Right lobe of liver (tissue), 6 donors: ENCODE data around the gene SNX9. TPM values are rescaled to one million over a fixed set of nuclear protein-coding genes. Genes with fewer than 3 reads are reported as not detected.
"Not testable (repeated sequence)": the region's sequence is repeated elsewhere in the genome, so short reads cannot be mapped to it uniquely, and the experiment has no call there.

Experiments
- ATAC-seq, 4 donors: fragments of 200-7000 bp; cut with Tn5 transposase; one replicate each; pipeline ENCODE4 v1.9.1; 2020; ENCODE audit warnings: mild to moderate bottlenecking in 4 of 4, moderate library complexity in 4 of 4
- DNase-seq, 3 donors: peaks; one replicate each; pipeline ENCODE4 v3.0.0-alpha.2; 2020
- H3K27ac ChIP-seq, 3 donors: fragments of 200-600 bp; one replicate each; pipeline ENCODE4 v1.8.0; 2022
- H3K27me3 ChIP-seq, 2 donors: fragments of 200-600 bp; one replicate each; pipeline ENCODE4 v1.8.0; 2022
- H3K36me3 ChIP-seq, 4 donors: fragments of 200-600 bp; sonication (generic) in 1 of 4; one replicate each; pipeline versions ENCODE4 v1.5.1 to v1.8.0; 2017 to 2022; ENCODE audit warnings: control low read depth in 1 of 4
- H3K4me1 ChIP-seq, 4 donors: fragments of 200-600 bp; sonication (generic) in 1 of 4; one replicate each; pipeline versions ENCODE4 v1.5.1 to v1.8.0; 2017 to 2022; ENCODE audit warnings: control low read depth in 1 of 4
- H3K4me3 ChIP-seq, 3 donors: fragments of 200-600 bp; one replicate each; pipeline ENCODE4 v1.8.0; 2022
- H3K9me3 ChIP-seq, 4 donors: fragments of 200-600 bp; sonication (generic) in 1 of 4; one replicate each; pipeline versions ENCODE4 v1.5.1 to v1.8.0; 2017 to 2022; ENCODE audit warnings: control low read depth in 1 of 4
- CTCF ChIP-seq, 4 donors: fragments of 200-600 bp in 3 of 4; fragments of 450-650 bp in 1 of 4; IDR thresholded peaks; one replicate each; pipeline versions ENCODE4 v1.5.1 to v1.8.0; 2016 to 2022; ENCODE audit warnings: antibody characterized with exemption in 4 of 4, mild to moderate bottlenecking in 2 of 4
- POLR2A ChIP-seq: fragments of 450-650 bp; IDR thresholded peaks from one replicate; pipeline ENCODE4 v1.6.1; 2017; ENCODE audit warnings: antibody characterized with exemption, mild to moderate bottlenecking
- WGBS: methylation state at CpG from one replicate; pipeline ENCODE4 v1.1.6; 2018; ENCODE audit warnings: low coverage, low lambda C conversion rate; ENCODE audit not compliant: insufficient coverage; ENCODE audit errors: missing lambda C conversion rate; 5-methylcytosine and 5-hydroxymethylcytosine counted together
- intact Hi-C, 2 donors: fragments of 100-400 bp; cut with DNase I; formaldehyde crosslinking; loops; one replicate each; pipeline versions ENCODE4 v1.11.2 to v1.14.1; 2022
- total RNA-seq, 6 experiments: library from RNA; depleted of rRNA in 2 of 6; stranded (reverse); fragments of >200 nt in 2 of 6; fragmentation: NEBNext Ultra II Directional in 3 of 6; extraction: Animal tissue kit (Norgen Biotek cat#: 25700) in 3 of 6; gene quantifications; one replicate each; pipeline versions ENCODE4 v1.1.0 to v1.2.4, GENCODE V29; 2016 to 2023
- donor health status: DM: no; HTN: yes; CAD: no.
- donor health status: DM: no; HTN: no; CAD: no.
- donor health status: DM: no; HTN: no; CAD: no.
- donor health status: DM: no; HTN: yes; CAD: no.
- donor health status: DM: no; HTN: yes; CAD: no.

Gene SNX9
- total RNA-seq, 6 experiments from 2014 or later, result 24.6 to 38.0 (median 29.3) TPM

DNA sequence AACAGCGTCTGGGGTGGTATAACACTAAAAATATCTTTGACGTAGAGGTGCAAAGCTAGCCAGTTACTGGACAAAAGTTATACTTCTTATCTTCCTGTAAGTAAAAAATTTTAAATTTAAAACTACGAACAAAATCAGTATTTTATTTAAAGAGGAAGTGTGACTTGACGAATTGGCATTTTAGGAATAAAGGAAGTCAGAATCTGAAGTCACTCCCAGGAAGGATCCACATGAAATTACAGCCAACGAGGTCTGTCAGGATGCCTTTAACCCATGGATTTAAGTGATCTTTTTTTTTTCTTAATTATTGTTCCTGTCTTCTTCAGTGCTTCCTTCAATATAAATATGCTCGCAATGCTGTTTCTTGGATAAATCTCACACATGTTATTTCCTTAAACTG lies 27.2 kb upstream of the SNX9 start:
- intact Hi-C loops, result no loop called here
- Histone ChIP-seq H3K27ac (no peak overlapping the region), H3K27me3 (no peaks in the 10 kb centered on the region), H3K4me3 (no peak overlapping the region), H3K9me3 (no peaks in the 10 kb centered on the region), H3K4me1 (peaks cover 0 to 8% (median 3%) of the 10 kb centered on the region in 4 donors), H3K36me3 (no peaks in the 10 kb centered on the region)
- peak in 1 of 4 donors; percentile 16 for ATAC-seq
- TF ChIP-seq POLR2A (no peak), CTCF (IDR thresholded peaks at IDR 0.05) (no peak)
- DNase-seq, result no peak
- WGBS, result 50% methylated on average over 6 of the region's 6 CpGs

DNA sequence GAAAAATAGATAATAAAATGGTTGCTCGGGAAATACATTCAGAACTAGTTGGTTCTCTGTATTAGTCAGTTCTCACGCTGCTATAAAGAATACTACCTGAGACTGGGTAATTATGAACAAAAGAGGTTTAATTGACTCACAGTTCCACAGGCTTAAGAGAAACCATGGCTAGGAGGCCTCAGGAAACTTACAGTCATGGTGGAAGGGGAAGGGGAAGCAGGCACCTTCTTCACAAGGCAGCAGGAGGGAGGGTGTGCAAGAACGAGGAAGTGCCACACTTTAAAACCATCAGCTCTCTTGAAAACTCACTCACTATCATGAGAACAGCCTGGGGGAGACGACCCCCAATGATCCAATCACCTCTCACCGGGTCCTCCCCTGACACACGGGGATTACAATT lies 24.2 kb upstream of the SNX9 start:
- no peak for ATAC-seq
- DNase-seq, result no peak
- Histone ChIP-seq H3K4me1 (no peaks in the 10 kb centered on the region), H3K9me3 (no peaks in the 10 kb centered on the region), H3K27me3 (no peaks in the 10 kb centered on the region), H3K4me3 (no peak overlapping the region), H3K27ac (no peak overlapping the region), H3K36me3 (no peaks in the 10 kb centered on the region)
- TF ChIP-seq CTCF (IDR thresholded peaks at IDR 0.05) (no peak), POLR2A (no peak)
- intact Hi-C loops, result no loop called here
- 72% methylated on average over 5 of the region's 6 CpGs for WGBS

GRCh38 chr6:157799561-157799960 lies 23.5 kb upstream of the SNX9 start:
- H3K9me3 ChIP-seq, H3K4me1 ChIP-seq, ATAC-seq, H3K27ac ChIP-seq, DNase-seq, H3K27me3 ChIP-seq, intact Hi-C loops, H3K36me3 ChIP-seq, H3K4me3 ChIP-seq: not testable (repeated sequence)
- 35% methylated on average over 3 of the region's 3 CpGs for WGBS

DNA sequence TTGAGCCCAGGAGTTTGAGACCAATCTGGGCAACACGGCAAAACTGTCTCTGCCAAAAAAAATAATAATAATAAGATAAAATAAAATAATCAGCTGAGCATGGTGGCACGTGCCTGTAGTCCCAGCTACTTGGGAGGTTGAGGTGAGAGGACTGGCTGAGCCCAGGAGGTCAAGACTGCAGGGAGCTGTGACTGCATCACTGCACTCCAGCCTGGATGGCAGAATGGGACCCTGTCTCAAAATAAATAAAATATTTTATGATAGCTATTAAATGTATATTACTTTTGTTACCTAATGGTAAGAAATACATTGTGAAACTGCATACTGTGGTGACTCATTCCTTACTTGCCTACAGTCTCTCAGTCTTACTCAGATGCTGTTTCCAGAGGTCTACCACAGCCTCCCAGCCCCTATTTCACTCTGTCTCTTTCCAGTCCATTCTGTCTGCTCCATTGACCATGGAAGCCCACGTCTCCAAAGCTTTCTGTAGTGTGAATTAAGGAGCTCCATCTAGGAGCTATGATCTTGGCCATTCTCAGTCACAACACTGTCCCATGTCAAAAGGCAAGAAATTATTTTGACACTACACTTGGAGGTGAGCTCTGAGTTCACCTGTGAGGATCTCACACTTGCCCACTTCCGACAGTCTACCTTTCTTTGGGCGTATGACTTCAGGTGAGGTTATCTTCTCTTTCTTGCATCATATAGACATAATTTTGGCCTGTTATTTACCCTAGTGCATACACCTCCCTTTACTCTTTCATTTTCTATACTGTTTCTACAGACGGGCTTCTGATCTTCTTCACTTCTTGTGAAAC lies 22.4 kb upstream of the SNX9 start:
- no peak for DNase-seq
- TF ChIP-seq CTCF (IDR thresholded peaks at IDR 0.05) (no peak), POLR2A (no peak)
- no peak overlapping the region for H3K27ac ChIP-seq
- 47% methylated on average over 6 of the region's 6 CpGs for WGBS
- peak in 1 of 4 donors; percentile 21 for ATAC-seq
- intact Hi-C loops, result no loop called here
- H3K4me1 ChIP-seq, result no peaks in the 10 kb centered on the region
- no peak overlapping the region for H3K4me3 ChIP-seq
- no peaks in the 10 kb centered on the region for H3K36me3 ChIP-seq
- no peaks in the 10 kb centered on the region for H3K9me3 ChIP-seq
- H3K27me3 ChIP-seq, result no peaks in the 10 kb centered on the region

DNA sequence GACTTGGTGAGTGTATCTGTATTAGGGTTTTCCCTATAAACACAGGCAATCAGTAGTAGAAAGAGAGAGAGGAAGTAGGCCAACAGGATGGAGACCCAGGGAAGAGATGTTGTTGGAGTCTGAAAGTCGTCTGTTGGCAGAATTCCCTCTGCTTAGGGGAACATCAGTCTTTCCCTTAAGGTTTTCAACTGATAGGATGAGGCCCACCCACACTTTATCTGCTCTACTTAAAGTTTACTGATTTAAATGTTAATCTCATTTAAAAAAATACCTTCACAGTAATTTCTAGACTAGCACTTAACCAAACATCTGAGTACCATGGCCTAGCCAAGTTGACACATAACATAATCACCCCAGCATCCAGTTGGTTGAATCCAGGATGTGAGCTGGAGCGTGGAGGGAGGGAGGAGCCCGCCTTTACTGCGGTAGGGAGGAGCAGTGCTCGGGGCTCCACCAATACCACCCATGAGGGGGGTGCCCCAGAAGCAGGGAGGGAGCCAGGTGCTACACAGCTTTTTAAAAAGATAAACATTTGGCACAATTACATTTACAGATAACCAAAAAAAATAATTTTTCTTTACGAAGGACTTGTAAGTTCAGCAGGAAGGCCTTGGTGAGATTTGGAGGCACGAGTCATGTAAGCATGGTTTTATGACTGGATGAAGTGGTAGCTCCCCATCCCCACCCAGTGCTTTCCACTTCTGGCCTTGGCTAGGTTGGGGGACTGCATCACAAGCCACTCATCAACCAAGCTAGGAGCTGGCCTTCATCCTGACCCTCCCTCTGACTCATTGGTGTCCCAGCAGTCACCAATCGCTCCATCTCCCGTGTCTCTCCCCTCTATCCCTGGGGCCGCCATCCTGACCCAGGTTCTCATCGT lies 18.4 kb upstream of the SNX9 start:
- Histone ChIP-seq H3K27ac (no peak overlapping the region), H3K9me3 (no peaks in the 10 kb centered on the region), H3K36me3 (no peaks in the 10 kb centered on the region), H3K4me3 (no peak overlapping the region), H3K4me1 (no peaks in the 10 kb centered on the region), H3K27me3 (no peaks in the 10 kb centered on the region)
- intact Hi-C loops, result no loop called here
- TF ChIP-seq CTCF (IDR thresholded peaks at IDR 0.05), result no peak
- TF ChIP-seq POLR2A, result no peak
- DNase-seq (no peak), ATAC-seq (no peak)
- WGBS, result 88% methylated on average over 6 of the region's 11 CpGs
